ENCODE data around the gene PRMT2. TPM values are rescaled to one million over a fixed set of nuclear protein-coding genes. Genes with fewer than 3 reads are reported as not detected.
A peak's percentile ranks its signal among the peaks of the same experiment; 100 is the strongest.

PRMT2 gene
- total RNA-seq, 3 donors from 2014 or later (not counting 1 experiment from before 2014, with no cell fraction given) = 122 to 199 (median 170) TPM

DNA sequence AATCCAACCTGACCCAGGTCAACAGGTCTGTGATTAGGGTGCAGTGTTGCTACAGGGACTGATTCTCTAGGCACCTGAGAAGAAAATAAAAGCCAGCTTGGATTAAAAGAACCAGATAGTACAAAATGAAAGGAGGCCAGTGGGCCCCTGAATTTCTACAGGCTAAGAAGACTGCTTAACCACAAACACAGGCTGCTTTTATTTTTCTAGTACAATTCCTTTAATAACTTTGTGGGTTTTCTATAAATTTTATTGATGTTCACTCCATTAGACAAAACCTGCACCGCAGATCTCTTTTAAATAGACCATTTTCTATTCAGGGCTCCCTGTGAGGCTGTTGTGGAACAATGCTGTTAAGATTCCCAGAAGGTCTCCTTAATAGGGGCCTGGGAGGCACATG, 9.7 kb upstream of the PRMT2 start:
- H3K4me3 Mint-ChIP-seq = no peak overlapping the region
- Histone ChIP-seq H3K27me3 (ENCODE audit: control insufficient read depth, insufficient read depth, low read length) (no peaks in the 10 kb centered on the region), H3K9me3 (ENCODE audit: control insufficient read depth, insufficient read depth, low read length) (peaks cover 11% of the 10 kb centered on the region), H3K27ac (ENCODE audit: low read length) (no peak overlapping the region), H3K4me1 (ENCODE audit: control insufficient read depth, insufficient read depth, low read length) (peaks cover 38% of the 10 kb centered on the region), H3K36me3 (ENCODE audit: control insufficient read depth, insufficient read depth, low read length) (no peaks in the 10 kb centered on the region), H3K4me3 (ENCODE audit: low read length) (no peak overlapping the region)
- TF ChIP-seq, protein P1, sequence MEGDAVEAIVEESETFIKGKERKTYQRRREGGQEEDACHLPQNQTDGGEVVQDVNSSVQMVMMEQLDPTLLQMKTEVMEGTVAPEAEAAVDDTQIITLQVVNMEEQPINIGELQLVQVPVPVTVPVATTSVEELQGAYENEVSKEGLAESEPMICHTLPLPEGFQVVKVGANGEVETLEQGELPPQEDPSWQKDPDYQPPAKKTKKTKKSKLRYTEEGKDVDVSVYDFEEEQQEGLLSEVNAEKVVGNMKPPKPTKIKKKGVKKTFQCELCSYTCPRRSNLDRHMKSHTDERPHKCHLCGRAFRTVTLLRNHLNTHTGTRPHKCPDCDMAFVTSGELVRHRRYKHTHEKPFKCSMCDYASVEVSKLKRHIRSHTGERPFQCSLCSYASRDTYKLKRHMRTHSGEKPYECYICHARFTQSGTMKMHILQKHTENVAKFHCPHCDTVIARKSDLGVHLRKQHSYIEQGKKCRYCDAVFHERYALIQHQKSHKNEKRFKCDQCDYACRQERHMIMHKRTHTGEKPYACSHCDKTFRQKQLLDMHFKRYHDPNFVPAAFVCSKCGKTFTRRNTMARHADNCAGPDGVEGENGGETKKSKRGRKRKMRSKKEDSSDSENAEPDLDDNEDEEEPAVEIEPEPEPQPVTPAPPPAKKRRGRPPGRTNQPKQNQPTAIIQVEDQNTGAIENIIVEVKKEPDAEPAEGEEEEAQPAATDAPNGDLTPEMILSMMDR (IDR thresholded peaks at IDR 0.05) = no peak
- H3K4me1 Mint-ChIP-seq = peaks cover 24 to 55% of the 10 kb centered on the region in 2 donors
- WGBS (ENCODE audit: insufficient coverage) = no CpG with 5 or more reads among the region's 1 CpG
- DNase-seq = no peak
- H3K27ac Mint-ChIP-seq = no peak overlapping the region
- no peaks in the 10 kb centered on the region for H3K36me3 Mint-ChIP-seq
- no peaks in the 10 kb centered on the region for H3K27me3 Mint-ChIP-seq (ENCODE audit: low read depth in 2 of 2)
- H3K9me3 Mint-ChIP-seq = no peaks in the 10 kb centered on the region
- intact Hi-C loops (cut with micrococcal nuclease) = no loop called here
- ATAC-seq = no peak

DNA sequence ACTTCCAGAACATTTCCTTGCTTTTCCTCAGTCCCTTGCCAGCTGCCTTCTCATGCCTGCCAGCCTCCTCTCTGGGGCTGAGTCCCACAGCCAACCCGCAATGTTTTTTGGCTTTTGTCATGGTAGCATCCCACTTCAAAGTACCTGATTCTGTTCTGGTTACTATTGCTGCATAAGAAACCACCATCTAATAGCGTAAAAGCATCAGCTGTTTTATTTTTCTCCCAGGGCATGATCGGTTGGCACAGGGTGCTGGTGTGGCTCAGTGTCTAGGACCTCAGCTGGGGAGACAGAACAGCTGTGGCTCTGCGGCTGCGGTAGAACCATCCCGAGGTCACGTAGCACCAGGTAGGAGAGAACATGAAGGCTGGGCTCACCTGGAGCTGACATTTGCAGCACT, 8.9 kb upstream of the PRMT2 start:
- Histone ChIP-seq H3K36me3 (ENCODE audit: control insufficient read depth, insufficient read depth, low read length) (no peaks in the 10 kb centered on the region), H3K9me3 (ENCODE audit: control insufficient read depth, insufficient read depth, low read length) (peaks cover 11% of the 10 kb centered on the region), H3K27ac (ENCODE audit: low read length) (no peak overlapping the region), H3K4me3 (ENCODE audit: low read length) (no peak overlapping the region), H3K27me3 (ENCODE audit: control insufficient read depth, insufficient read depth, low read length) (no peaks in the 10 kb centered on the region), H3K4me1 (ENCODE audit: control insufficient read depth, insufficient read depth, low read length) (peaks cover 30% of the 10 kb centered on the region)
- H3K9me3 Mint-ChIP-seq = no peaks in the 10 kb centered on the region
- 90% methylated on average over 7 of the region's 7 CpGs for WGBS (ENCODE audit: insufficient coverage)
- no peaks in the 10 kb centered on the region for H3K36me3 Mint-ChIP-seq
- no peak overlapping the region for H3K27ac Mint-ChIP-seq
- peaks cover 17 to 47% of the 10 kb centered on the region in 2 donors for H3K4me1 Mint-ChIP-seq
- TF ChIP-seq, protein P1 (IDR thresholded peaks at IDR 0.05) = no peak
- H3K27me3 Mint-ChIP-seq (ENCODE audit: low read depth in 2 of 2) = no peaks in the 10 kb centered on the region
- DNase-seq (peak in 1 of 2 donors; percentile 79), ATAC-seq (no peak)
- no peak overlapping the region for H3K4me3 Mint-ChIP-seq
- intact Hi-C loops (cut with micrococcal nuclease) = no loop called here

DNA sequence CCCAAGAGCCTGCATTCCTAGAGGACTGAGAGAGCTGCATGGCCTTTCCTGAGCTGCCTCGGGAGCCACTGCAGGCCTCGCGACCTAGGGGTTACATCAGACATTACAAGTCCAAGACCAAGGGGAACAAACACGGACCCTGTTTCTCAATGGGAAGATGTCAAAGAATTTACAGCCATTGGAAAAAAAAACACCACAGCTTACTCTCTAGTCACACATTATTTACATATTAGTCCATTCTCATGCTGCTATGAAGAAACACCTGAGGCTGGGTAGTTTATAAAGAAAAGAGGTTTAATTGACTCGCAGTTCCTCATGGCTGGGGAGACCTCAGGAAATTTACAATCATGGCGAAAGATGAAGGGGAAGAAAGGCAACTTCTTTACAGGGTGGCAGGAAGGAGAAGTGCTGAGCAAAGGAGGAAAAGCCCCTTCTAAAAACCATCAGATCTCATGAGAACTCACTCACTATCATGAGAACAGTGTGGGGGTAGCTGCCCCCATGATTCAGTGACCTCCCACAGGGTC, 8.4 kb upstream of the PRMT2 start:
- Mint-ChIP-seq H3K36me3 (no peaks in the 10 kb centered on the region), H3K4me3 (no peak overlapping the region), H3K4me1 (peaks cover 12 to 42% of the 10 kb centered on the region in 2 donors), H3K9me3 (no peaks in the 10 kb centered on the region), H3K27ac (peak overlapping the region in 1 of 2 donors; percentile 23), H3K27me3 (ENCODE audit: low read depth in 2 of 2) (no peaks in the 10 kb centered on the region)
- TF ChIP-seq, protein P1 (IDR thresholded peaks at IDR 0.05) = no peak
- Histone ChIP-seq H3K9me3 (ENCODE audit: control insufficient read depth, insufficient read depth, low read length) (peaks cover 11% of the 10 kb centered on the region), H3K27ac (ENCODE audit: low read length) (no peak overlapping the region), H3K36me3 (ENCODE audit: control insufficient read depth, insufficient read depth, low read length) (no peaks in the 10 kb centered on the region), H3K27me3 (ENCODE audit: control insufficient read depth, insufficient read depth, low read length) (no peaks in the 10 kb centered on the region), H3K4me1 (ENCODE audit: control insufficient read depth, insufficient read depth, low read length) (peaks cover 25% of the 10 kb centered on the region), H3K4me3 (ENCODE audit: low read length) (no peak overlapping the region)
- DNase-seq (peak in 1 of 2 donors; percentile 26), ATAC-seq (no peak)
- intact Hi-C loops (cut with micrococcal nuclease) = no loop called here
- 82% methylated on average over 6 of the region's 6 CpGs for WGBS (ENCODE audit: insufficient coverage)

DNA sequence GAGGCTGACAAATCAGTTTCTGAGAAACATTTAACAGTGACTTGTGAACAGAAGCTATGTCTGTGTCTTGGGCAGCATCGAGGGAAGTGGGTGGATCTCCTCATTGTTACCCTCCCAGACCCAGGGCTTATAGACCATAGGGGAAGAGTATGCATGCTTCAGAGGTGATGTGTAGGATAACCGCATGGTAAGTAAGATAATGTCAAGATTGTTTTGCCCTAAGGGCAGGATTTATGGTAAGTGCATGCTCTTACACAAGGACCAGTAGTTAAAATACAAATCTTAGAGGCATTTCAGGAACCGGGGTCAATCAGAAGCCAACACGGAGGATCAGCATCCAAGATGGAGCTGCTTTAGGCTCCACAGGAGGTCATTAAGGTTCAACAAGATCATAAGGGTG, 7.7 kb upstream of the PRMT2 start:
- Mint-ChIP-seq H3K4me1 (peaks cover 5 to 38% of the 10 kb centered on the region in 2 donors), H3K36me3 (no peaks in the 10 kb centered on the region), H3K27me3 (ENCODE audit: low read depth in 2 of 2) (no peaks in the 10 kb centered on the region), H3K27ac (no peak overlapping the region), H3K4me3 (no peak overlapping the region), H3K9me3 (no peaks in the 10 kb centered on the region)
- peaks cover 11% of the 10 kb centered on the region for H3K9me3 ChIP-seq (ENCODE audit: control insufficient read depth, insufficient read depth, low read length)
- ATAC-seq = no peak
- no peak for DNase-seq
- H3K36me3 ChIP-seq (ENCODE audit: control insufficient read depth, insufficient read depth, low read length) = no peaks in the 10 kb centered on the region
- H3K27ac ChIP-seq (ENCODE audit: low read length) = no peak overlapping the region
- H3K27me3 ChIP-seq (ENCODE audit: control insufficient read depth, insufficient read depth, low read length) = no peaks in the 10 kb centered on the region
- peaks cover 19% of the 10 kb centered on the region for H3K4me1 ChIP-seq (ENCODE audit: control insufficient read depth, insufficient read depth, low read length)
- TF ChIP-seq, protein P1 (IDR thresholded peaks at IDR 0.05) = no peak
- intact Hi-C loops (cut with micrococcal nuclease) = no loop called here
- H3K4me3 ChIP-seq (ENCODE audit: low read length) = no peak overlapping the region
- WGBS (ENCODE audit: insufficient coverage) = 92% methylated on average over 4 of the region's 4 CpGs
